Stimulated activated effector memory CD8-positive, alpha-beta T cell treated with anti-CD3 and anti-CD28 coated beads, Interleukin-12 subunit alpha, Interleukin-12 subunit beta, amount 100 ng/mL, for 72 hours (primary cell): ENCODE results near the gene EIF4E3.

ENCODE experiments used
- ATAC-seq: fragments of 150-1000 bp; cut with Tn5 transposase; 2 replicates; pipeline ENCODE4 v1.10.0; 2021
- DNase-seq, 2 donors: peaks; one replicate each; pipeline ENCODE4 v3.0.0; 2021 to 2022; ENCODE audit warnings: low spot score in 2 of 2
- H3K27ac Mint-ChIP-seq: one replicate; pipeline ENCODE4 v1.8.0; 2022; ENCODE audit warnings: mild to moderate bottlenecking, mixed read lengths
- H3K36me3 Mint-ChIP-seq: one replicate; pipeline ENCODE4 v1.8.0; 2022; ENCODE audit warnings: mild to moderate bottlenecking, mixed read lengths
- H3K4me1 Mint-ChIP-seq: one replicate; pipeline ENCODE4 v1.8.0; 2022; ENCODE audit warnings: mixed read lengths
- H3K4me3 Mint-ChIP-seq: one replicate; pipeline ENCODE4 v1.8.0; 2022; ENCODE audit warnings: mild to moderate bottlenecking, mixed read lengths
- H3K9me3 Mint-ChIP-seq: one replicate; pipeline ENCODE4 v1.8.0; 2022; ENCODE audit warnings: mixed read lengths

The EIF4E3 gene

GRCh38 chr3:71708476-71709105 is 16.6 kb downstream of the EIF4E3 start:
- Mint-ChIP-seq H3K4me1 (peaks cover 66% of the 10 kb centered on the region), H3K4me3 (no peak overlapping the region), H3K27ac (peak overlapping the region; percentile 40), H3K36me3 (peaks cover 34% of the 10 kb centered on the region), H3K9me3 (no peaks in the 10 kb centered on the region)
- ATAC-seq, result peak; percentile 60
- DNase-seq, result no peak

DNA sequence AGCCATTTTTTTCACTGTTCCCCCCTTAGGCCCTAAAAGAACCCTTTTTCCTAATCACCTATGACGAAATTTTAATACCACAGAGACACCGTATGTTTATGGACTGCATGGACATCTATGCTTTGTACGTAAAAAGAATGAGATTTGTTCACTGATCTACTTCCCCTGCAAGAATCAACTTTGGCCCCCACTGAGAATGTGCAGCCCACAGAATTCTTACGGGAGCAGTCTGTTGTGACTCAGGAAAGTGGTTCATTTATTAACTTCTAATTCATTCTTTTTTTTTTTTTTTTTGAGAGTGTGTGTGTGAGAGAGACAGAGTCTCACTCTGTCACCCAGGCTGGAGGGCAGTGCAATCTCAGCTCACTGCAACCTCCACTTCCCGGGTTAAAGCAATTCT is 17.6 kb downstream of the EIF4E3 start:
- no peaks in the 10 kb centered on the region for H3K9me3 Mint-ChIP-seq
- DNase-seq (no peak), ATAC-seq (no peak)
- peaks cover 34% of the 10 kb centered on the region for H3K36me3 Mint-ChIP-seq
- H3K27ac Mint-ChIP-seq, result peak overlapping the region; percentile 40
- H3K4me1 Mint-ChIP-seq, result peaks cover 59% of the 10 kb centered on the region
- no peak overlapping the region for H3K4me3 Mint-ChIP-seq

DNA sequence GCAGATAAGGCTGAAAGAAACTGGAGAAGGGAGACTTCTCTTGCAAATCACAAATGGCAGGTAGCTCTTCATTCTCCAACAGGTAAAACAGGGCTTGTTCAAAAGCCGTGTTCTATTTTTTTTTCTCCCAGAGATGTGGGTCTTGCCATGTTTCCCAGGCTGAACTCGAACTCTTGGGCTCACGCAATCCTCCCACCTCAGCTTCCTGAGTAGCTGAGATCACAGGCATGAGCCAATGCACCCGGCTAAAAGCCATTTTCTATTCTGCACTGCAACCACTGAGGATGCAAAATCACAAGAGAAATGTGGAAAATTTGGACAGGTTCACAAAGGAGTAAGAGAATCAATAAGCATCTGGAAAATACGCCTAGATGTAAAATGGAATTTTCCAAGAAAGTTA is 19.5 kb downstream of the EIF4E3 start:
- Mint-ChIP-seq H3K4me1 (peaks cover 68% of the 10 kb centered on the region), H3K9me3 (no peaks in the 10 kb centered on the region), H3K36me3 (peaks cover 40% of the 10 kb centered on the region), H3K27ac (peak overlapping the region; percentile 40), H3K4me3 (no peak overlapping the region)
- no peak for ATAC-seq
- no peak for DNase-seq

DNA sequence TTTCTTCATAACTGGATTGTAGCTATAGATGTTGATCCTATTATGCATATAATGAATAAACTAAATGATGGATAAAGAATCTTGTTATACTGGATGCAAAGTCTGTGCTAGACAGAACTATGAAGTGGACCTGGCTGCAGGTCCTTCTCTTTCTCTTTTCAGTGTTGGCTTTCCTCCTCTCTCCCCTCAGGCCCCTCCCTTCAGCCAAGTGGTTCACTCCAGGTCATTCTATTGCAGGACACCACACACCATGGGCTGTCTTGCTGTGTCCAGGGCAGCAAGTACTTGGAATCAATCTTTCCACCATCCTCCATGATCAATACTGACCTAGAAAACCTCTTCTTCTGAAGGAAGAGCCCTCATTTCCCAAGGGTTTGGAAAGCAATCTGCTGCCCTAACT is 20.3 kb downstream of the EIF4E3 start:
- Mint-ChIP-seq H3K9me3 (no peaks in the 10 kb centered on the region), H3K36me3 (peaks cover 41% of the 10 kb centered on the region), H3K27ac (peak overlapping the region; percentile 60), H3K4me3 (no peak overlapping the region), H3K4me1 (peaks cover 64% of the 10 kb centered on the region)
- ATAC-seq (no peak), DNase-seq (no peak)

GRCh38 chr3:71703797-71704196 is 21.4 kb downstream of the EIF4E3 start:
- H3K4me1 Mint-ChIP-seq, result peaks cover 54% of the 10 kb centered on the region
- peak overlapping the region; percentile 60 for H3K27ac Mint-ChIP-seq
- peaks cover 51% of the 10 kb centered on the region for H3K36me3 Mint-ChIP-seq
- no peak overlapping the region for H3K4me3 Mint-ChIP-seq
- no peak for ATAC-seq
- no peaks in the 10 kb centered on the region for H3K9me3 Mint-ChIP-seq
- no peak for DNase-seq

DNA sequence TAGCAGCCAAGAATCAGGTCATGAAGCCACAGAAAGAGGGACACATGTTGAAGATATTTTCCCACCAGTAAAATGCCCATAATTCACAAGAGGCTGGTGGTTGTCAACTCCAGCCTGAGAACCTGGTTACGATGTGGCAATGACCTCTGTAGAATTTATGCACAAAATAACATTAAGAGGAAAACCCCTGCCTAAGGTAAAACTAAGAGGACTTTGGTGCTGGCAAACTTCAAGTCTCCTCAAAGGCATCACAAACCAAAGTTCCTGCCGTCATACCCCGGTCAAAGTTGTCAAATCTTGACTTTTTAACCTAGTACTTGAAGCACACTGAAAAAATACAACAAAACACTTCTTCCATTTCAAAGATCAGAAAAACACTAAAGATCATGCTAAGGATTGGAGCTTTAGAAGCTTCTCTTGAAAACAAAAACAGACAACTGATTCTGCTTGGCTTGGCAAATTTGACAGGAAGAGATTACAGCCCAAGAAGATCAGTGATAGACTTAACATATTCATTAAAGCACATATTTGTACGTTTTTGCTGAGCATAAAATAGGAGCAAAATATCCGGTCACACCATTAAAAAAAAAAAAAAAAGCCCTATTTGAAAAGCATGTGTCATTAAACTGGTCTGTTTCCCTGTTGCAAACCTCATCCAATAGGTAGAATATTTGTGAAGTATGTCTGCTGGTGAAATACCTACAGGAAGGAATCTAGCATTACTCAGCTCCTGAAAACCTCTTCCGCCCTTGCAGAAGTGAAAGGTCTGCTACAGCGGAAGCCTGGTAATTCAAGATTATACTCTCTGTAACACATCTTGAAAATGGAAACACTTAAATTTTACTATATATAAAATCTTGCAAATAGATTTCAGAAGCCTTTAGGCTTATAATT is 22.8 kb downstream of the EIF4E3 start:
- ATAC-seq, result peak; percentile 88
- Mint-ChIP-seq H3K9me3 (no peaks in the 10 kb centered on the region), H3K4me3 (peak overlapping the region; percentile 60), H3K27ac (peak overlapping the region; percentile 87), H3K4me1 (peaks cover 44% of the 10 kb centered on the region), H3K36me3 (peaks cover 45% of the 10 kb centered on the region)
- DNase-seq, result no peak

DNA sequence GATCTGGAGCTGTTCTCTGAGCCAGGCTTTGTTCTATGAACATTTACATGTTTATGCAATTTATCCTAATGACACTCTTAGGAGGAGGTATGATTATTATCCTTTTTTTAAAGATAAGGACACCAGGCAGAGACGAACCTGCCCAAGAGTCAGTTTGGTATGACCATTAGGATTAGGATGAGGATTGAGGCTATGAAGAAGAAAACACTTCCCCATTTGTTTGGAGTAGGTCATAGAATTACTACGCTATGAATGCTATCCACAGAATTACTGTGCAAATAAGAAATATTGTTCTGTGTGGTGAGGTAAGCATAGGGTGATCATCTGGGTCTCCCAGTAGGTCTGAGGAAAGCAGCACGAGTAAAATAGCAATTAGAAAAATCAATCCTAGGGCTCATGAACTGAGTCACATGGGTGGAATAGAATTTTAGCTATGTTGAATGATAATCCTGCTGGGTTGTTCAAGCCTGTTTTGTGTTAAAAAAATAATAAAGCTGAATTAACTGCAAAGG is 23.9 kb downstream of the EIF4E3 start:
- no peak for ATAC-seq
- peak overlapping the region; percentile 87 for H3K27ac Mint-ChIP-seq
- peaks cover 41% of the 10 kb centered on the region for H3K36me3 Mint-ChIP-seq
- no peak for DNase-seq
- no peak overlapping the region for H3K4me3 Mint-ChIP-seq
- no peaks in the 10 kb centered on the region for H3K9me3 Mint-ChIP-seq
- peaks cover 44% of the 10 kb centered on the region for H3K4me1 Mint-ChIP-seq

DNA sequence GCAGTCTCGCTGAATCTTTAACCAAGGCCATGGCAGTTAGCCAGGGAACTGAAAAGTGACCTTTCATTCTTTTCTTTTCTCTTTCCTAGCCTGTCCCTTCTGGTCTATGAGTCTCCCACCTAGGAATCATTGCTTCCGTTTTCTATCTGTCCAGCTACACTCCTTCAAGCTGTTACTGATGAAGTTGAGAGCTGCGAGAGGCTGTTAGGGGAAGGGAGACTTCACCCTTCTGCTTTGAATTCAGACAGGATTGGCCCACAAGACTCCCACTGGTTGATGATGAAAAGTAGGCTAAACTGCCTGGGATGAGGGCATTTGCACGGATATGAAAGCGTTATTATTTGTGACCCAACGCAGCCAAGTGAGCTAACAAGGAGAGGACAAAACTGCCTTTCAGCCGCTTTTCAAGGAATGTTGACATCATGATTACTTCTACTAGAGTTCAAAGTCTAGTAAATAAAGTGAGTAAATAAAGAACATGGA is 30.2 kb downstream of the EIF4E3 start:
- peaks cover 44% of the 10 kb centered on the region for H3K36me3 Mint-ChIP-seq
- H3K4me3 Mint-ChIP-seq, result no peak overlapping the region
- no peaks in the 10 kb centered on the region for H3K4me1 Mint-ChIP-seq
- peak overlapping the region; percentile 12 for H3K27ac Mint-ChIP-seq
- H3K9me3 Mint-ChIP-seq, result no peaks in the 10 kb centered on the region
- ATAC-seq, result no peak
- DNase-seq, result no peak

DNA sequence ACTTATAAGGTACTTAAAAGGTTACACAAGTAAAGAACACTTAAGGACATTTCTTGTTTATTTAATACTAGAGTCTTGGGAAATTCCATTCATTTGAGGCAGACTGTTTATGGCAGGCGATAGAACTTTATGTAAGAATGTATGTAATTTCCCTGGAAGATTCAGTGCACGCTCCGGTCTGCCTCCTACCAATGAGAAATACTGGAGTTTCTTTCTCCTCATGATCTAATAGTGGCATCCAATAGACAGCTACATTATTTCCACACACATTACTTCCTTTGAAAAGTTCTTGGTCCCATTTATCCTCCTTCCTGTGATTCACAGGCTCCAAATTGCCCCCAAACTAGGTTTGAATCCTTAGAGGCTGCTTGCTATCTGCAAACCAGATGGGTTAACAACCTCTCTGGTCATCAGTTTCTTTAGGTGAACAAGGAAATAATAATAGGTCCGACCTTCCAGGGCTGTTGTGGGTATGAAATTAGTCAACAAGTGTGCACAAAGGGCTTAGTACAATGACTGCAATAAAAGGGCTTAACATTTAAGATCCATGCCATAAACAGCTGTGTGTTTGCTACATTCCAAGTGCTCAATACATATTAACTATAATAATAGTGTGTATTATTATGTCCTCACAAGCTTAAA is 30.7 kb downstream of the EIF4E3 start:
- H3K4me1 Mint-ChIP-seq, result no peaks in the 10 kb centered on the region
- no peaks in the 10 kb centered on the region for H3K9me3 Mint-ChIP-seq
- H3K4me3 Mint-ChIP-seq, result no peak overlapping the region
- no peak for DNase-seq
- H3K27ac Mint-ChIP-seq, result no peak overlapping the region
- peaks cover 44% of the 10 kb centered on the region for H3K36me3 Mint-ChIP-seq
- no peak for ATAC-seq

DNA sequence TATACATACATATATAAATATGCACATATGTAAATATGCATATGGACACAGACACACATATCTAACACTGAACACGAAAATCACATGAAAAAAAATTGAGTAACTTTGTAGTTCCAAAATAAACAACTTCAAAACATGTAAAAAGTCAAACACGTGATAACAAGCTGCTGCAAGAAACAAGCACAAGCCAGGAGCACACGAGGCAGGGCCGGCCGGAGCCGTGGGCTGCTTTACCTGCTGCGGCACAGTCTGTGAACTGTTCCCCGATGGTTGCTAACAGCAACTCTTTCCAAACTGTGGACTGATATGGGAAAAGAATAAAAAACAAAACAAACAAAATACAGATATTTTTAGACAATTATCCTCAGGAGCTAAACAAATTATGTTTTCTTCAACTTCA is 31.6 kb downstream of the EIF4E3 start:
- H3K27ac Mint-ChIP-seq, result no peak overlapping the region
- no peak for DNase-seq
- H3K4me1 Mint-ChIP-seq, result peaks cover under 1% of the 10 kb centered on the region
- no peaks in the 10 kb centered on the region for H3K9me3 Mint-ChIP-seq
- ATAC-seq, result no peak
- H3K4me3 Mint-ChIP-seq, result no peak overlapping the region
- H3K36me3 Mint-ChIP-seq, result peaks cover 46% of the 10 kb centered on the region

DNA sequence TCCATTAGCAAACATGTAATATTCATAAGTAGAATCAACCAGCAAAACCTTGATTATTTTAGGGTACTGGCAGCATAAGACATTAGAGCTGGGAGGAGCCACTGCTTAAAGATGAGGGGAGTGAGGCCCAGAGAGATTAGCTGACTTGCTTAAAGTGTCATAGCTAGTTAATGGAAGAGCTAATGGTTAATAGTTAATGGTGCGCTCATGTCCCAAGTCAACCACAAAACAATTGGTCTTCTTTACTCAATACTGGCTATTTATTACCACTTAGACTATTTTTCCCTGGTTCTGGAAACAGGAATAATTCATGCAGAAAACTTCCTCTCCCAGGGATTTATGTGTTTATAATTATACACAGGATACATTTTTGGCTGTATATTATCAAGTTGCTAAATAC is 33.1 kb downstream of the EIF4E3 start:
- ATAC-seq (no peak), DNase-seq (no peak)
- H3K4me3 Mint-ChIP-seq, result no peak overlapping the region
- H3K36me3 Mint-ChIP-seq, result peaks cover 47% of the 10 kb centered on the region
- H3K4me1 Mint-ChIP-seq, result peaks cover 8% of the 10 kb centered on the region
- no peak overlapping the region for H3K27ac Mint-ChIP-seq
- no peaks in the 10 kb centered on the region for H3K9me3 Mint-ChIP-seq

GRCh38 chr3:71690341-71690841 is 34.8 kb downstream of the EIF4E3 start:
- no peak for DNase-seq
- no peak overlapping the region for H3K4me3 Mint-ChIP-seq
- peaks cover 56% of the 10 kb centered on the region for H3K36me3 Mint-ChIP-seq
- peaks cover 8% of the 10 kb centered on the region for H3K4me1 Mint-ChIP-seq
- no peaks in the 10 kb centered on the region for H3K9me3 Mint-ChIP-seq
- no peak for ATAC-seq
- H3K27ac Mint-ChIP-seq, result no peak overlapping the region

GRCh38 chr3:71689291-71689690 is 35.9 kb downstream of the EIF4E3 start:
- peak; percentile 94 for ATAC-seq
- peaks cover 67% of the 10 kb centered on the region for H3K36me3 Mint-ChIP-seq

GRCh38 chr3:71688121-71688520 is 37.1 kb downstream of the EIF4E3 start:
- peaks cover 8% of the 10 kb centered on the region for H3K4me1 Mint-ChIP-seq
- H3K36me3 Mint-ChIP-seq, result peaks cover 75% of the 10 kb centered on the region
- peak overlapping the region; percentile 17 for H3K27ac Mint-ChIP-seq
- DNase-seq, result no peak
- no peak overlapping the region for H3K4me3 Mint-ChIP-seq
- H3K9me3 Mint-ChIP-seq, result no peaks in the 10 kb centered on the region
- ATAC-seq, result no peak

More at GRCh38 chr3:71689291-71689690, 35.9 kb downstream of the EIF4E3 start:
- no peak for DNase-seq
- H3K4me1 Mint-ChIP-seq, result peaks cover 8% of the 10 kb centered on the region
- no peak overlapping the region for H3K4me3 Mint-ChIP-seq
- peak overlapping the region; percentile 17 for H3K27ac Mint-ChIP-seq
- no peaks in the 10 kb centered on the region for H3K9me3 Mint-ChIP-seq

DNA sequence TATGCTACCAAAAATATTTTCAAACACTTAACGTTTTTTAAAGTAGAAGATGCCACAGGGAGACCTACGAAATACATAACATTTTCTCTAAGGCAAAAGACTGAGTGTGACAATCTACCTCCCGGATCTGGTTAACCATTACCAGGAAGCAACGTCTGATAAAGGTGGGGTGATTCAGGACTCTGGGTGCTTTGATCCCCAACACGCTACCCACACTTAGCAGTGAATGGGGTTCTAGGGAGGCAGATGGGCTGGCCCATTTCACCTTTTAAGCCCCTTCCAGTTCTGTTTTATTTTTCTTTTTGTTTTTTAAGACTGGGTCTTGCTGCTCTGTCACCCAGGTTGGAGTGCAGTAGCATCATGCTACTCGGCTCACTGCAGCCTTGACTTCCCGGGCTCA is 39.5 kb downstream of the EIF4E3 start:
- ATAC-seq, result peak; percentile 57
- H3K4me1 Mint-ChIP-seq, result peaks cover 8% of the 10 kb centered on the region
- H3K4me3 Mint-ChIP-seq, result no peak overlapping the region
- H3K27ac Mint-ChIP-seq, result no peak overlapping the region
- H3K9me3 Mint-ChIP-seq, result no peaks in the 10 kb centered on the region
- DNase-seq, result no peak
- peaks cover 75% of the 10 kb centered on the region for H3K36me3 Mint-ChIP-seq
